ENCODE results near the gene NAALADL2.

NAALADL2 gene

DNA sequence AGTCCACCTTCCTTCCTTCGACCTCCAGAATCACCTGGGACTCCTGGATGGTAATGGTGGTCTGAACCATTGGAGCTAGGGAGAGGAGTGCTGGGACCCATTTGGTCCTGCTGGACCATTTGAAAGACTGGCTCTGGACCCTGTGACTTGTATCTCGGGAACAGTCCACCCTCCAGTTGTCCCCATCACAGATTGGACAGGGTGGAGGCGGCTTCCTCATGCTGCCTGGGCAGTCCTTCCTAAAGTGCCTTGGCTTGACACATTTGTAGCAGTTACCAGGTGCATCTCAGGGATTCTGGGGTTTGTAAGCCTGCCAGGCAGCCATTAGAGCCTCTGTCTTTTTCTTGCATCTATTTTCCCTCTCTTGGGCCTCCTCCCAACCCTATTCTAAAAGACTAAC, 758.1 kb downstream of the NAALADL2 start:
- DNase-seq = no peak

DNA sequence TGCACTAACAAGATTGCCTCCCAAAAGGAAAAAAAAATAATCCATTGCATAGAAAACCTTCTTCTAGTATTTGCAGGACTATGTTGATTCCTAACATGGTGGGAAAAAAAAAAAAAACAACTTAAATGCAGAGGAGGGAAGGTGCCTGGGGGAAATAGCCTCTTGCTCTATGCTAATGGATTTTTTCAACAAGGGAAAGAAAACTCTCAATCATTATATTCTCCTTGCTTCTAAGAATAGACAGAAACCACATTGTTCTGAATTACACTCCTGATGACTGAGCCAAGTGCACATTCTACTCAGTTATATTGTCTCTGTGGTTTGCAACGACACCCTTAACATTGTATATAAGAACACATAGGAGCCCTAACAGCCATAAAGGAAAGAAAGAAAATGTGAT, 760.2 kb downstream of the NAALADL2 start:
- no peak for DNase-seq

DNA sequence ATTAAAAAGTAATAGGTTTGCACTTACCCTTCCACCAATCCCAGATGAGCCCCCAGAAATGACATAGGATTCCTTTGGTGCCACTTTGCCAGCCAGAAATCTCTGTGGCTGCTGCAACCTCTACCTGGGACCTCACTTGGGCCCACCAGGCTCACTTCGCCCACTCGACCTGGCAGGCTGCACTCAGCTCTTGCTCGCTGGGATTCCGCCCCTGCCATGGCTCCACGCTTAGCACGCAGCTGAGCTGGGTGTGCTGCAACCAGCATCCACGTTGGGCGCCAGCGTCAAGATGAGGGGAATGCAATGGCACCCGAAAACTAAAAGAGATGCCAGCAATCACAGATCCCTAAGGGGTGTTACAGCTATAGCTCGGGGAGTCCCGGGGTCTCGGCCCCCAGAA, 761.0 kb downstream of the NAALADL2 start:
- no peak for DNase-seq

DNA sequence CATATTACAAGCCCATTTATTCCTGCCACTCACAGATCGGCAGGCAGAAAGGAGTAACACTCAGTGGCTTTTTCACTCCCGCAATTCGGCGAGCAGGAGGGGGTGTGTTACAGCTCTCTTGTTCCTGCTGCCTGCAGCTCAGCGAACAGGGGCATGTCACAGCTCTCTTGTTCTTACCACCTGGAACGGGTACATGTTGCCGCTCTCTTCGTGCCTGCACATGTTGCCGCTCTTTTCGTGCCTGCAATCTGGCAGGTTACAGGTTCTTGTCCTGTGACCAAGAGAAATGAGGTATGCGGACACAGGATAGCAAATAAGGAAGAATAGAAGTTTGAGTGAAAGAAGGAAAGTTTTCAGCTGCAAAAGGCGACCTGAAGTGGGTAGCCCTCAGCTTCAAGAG, 761.4 kb downstream of the NAALADL2 start:
- no peak for DNase-seq

DNA sequence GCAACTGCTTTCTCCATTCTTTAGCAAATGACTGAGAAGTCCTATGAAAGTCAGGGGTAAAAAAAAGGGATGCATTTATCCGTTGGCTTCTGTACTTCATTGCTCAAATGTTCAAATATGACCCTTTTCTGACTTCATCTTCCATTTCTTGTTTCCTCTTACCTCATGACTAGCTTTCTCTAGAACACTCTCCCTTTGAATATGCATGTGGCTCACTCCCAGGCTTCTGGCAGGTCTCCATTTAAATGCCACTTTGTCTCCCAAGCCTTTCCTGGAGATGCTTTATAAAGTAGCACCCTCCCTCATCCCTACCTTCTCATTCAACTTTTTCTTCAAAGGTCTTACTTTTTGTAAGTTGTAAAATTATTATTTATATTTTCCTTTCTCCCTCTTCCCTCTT, 781.8 kb downstream of the NAALADL2 start:
- no peak for DNase-seq

DNA sequence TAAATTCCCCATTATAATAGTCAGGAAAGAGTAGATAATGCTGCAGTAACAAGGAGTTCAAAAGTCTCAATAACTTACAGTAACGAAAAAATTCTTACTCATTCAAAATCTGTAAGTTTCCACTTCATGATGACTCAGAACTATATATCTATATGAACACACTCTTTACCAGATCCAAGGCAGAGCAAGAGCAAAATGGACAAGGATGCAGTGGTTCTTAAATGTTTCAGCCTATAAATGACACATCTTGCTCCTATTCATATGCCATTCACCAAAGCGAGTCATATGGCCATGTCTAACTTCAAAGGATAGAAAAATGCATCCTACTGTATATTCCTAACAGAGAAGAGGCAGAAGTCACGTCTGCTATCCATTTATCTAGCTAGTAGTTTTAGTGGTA, 787.7 kb downstream of the NAALADL2 start:
- no peak for DNase-seq

DNA sequence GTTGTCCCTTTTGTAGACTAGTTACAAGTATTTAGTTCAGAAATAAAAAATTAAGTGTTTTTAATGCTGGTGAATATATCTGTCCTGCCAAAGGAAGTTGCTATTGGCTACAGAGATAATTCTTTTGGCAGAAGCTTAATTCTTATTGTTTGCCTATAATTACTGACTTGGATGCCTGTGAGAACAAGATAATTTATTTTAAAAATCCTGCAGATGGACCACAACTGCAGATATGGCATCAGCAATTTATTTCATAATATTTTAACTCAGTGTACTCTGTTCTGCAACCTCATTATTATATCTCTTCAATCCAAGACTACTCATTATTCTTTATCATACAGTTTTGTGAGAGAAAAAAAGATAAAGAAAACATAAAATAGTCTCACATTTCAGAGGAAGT, 789.8 kb downstream of the NAALADL2 start:
- no peak for DNase-seq

DNA sequence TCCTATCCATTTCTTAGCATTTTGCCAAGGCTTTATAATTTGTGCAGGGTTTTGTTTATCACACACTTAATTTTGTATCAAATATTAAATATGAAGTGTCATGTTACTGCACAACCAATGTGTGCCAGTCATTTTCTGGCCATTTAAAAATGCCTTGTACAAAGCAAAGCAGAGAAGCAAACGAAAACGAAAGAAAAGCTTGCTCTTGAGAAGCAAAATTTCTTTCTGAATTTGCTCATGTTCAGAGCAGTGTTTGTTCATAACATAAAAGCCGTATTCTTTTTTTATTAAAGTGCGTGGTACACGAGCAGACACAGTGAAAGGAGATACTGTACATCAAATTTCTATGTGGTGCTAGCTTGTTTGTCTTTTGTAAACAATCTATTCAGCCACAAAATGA, 792.6 kb downstream of the NAALADL2 start:
- no peak for DNase-seq

DNA sequence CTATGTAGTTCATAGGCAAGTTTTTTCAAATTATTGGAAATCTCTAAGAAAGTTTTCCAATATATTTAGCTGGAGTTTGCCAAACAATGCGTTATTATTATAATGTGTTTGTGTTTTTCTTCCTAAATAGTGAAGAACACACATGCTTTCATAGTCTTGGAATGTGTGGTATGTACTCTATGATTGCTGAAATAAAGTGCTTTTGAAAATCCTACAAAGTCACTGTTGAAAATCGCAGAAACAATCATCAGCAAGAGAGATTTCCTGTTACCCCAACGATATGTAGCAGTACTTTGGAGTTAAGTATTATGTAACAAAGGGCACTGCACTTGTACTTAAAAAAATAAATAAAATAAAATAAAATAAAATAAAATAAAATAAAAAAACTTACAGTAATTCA, 796.2 kb downstream of the NAALADL2 start:
- DNase-seq = no peak

DNA sequence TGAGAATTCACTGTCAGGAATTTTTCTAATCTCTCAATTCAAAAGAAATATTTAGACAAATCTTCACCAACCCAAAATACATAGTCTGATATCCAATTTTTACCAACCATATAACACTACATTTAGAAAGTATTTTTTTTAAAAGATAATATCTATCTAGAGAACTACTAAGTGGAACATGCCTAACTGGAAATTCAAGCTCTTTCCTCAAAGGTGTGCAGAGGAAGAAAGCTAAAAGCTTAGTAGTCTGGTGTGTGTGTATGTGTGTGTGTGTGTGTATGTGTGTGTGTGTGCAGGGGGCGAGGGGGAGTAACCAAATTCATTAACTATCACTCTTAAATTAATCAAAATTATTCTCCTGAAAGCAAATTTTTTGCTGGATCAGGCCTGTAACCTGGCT, 797.3 kb downstream of the NAALADL2 start:
- no peak for DNase-seq

DNA sequence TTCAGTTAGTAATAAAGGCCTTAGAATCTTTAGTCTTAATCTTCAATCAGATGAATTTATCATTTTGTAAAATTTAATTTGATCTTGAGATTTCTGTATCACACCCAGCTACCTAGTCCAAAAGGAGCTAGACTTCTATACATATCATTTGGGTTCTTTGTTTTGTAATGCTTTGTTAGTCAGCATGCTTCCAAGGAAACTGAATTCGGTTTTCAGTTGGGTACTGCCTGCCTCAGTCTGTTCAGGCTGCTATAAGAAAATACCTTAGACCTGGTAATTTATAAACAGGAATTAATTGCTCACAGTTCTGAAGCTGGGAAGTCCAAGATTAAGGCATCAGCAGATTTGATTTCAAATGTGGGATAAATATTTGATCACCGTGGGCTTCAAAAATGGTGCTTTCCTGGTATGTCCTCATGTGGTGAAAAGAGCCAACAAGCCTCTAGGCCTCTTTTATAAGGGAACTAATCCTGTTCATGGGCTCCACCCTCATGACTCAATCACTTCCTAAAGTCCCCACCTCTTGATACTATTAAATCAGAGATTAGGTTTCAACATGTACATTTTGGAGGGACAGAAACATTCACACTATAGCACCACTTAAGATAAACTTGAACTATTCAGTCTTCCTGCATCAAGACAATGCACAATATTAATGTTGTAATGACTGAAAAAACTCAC, 800.7 kb downstream of the NAALADL2 start:
- DNase-seq = no peak

DNA sequence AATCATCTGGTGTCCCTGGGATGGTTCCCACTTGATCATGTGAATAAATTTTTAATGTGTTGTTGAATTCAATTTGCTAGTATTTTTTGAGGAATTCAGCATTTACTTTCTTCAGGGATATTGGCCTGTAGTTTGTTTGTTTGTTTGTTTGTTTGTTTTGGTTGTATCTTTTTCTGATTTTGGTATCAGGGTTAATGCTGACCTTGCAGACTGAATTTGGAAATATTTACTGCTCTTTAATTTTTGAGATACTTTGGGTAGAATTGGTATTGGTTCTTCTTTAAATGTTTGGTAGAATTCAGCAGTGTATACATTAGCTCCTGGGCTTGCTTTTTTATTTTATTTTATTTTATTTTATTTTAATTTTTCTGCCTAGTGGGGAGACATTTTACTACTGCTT, 803.7 kb downstream of the NAALADL2 start:
- DNase-seq = no peak

DNA sequence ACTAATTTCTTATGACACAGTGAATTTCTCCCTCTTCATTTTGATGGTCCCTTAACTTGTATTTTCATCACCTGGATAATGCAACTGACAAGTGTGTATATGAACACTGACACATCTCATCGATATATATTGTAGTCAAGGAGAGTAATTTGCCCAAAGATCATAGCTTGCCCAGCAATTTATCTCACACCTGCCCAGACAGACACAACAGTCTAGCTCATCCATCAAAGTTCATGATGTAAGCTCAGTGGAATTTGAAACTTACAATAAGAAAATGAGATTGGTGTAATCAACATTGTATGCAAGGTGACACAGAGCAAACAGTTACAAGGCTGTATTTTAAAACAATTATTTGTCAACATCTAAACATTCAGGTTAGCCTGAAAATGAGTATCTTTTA, 805.8 kb downstream of the NAALADL2 start:
- DNase-seq = no peak

DNA sequence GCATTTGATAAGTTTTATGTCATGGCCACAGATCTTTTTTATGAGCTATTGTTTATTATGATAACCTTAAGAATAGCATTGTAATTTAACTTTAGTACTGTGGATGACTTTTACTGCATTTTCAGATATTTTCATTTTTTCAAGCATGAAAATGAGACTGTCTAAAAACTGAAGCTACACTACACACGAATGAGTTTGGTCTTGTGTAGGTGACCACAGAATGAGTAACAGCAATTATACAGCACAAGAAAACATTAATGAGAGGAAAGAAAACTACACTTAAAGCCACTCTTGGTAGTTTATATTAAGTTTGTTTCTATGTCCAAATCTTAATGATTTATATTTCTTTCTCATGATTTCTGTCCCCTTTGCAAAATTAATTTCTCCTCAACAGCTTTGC, 809.2 kb downstream of the NAALADL2 start:
- no peak for DNase-seq

DNA sequence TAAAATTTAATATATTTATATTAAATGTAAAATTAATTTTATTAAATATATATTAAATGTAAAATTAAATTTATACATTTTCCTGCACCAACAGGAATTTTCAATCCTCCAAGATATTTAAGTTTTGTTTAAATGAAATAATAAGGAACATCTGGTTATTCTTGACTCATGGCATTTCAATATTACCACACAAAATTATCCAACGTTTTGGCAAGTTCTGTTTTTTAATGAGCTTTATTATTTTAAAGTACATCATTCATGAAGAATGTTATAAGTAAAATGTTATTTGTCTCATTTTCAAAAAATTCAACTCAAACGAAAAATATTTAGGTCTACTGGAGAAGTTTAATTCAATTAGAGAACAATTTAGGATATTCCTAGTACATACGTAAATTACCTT, 811.4 kb downstream of the NAALADL2 start:
- DNase-seq = no peak

DNA sequence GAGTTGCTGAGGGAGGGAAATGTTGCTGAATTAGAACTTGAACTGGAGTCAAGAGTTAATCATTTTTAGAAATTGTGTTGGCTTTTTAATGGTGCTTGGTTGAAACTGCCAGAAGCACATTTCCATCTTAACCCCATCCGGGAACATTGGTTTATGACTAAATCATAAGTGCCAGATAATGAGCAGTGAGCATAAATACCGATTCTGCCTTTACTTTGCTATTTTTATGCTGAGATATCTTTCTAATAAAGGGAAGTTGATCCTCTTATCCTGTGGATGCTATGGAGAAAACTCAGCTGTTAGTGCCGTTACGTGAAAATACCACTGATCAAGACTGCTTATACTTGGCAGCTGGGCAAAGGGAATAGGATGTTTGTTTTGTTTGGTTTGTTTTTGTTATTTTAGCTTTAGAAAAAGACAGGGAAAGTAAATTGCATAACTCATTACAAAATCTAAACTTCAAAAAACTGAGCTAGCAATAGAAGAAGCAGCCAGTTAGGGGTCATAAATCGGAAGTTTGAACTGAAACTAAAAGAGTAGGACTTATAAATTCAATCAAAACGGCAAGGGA, 813.1 kb downstream of the NAALADL2 start:
- DNase-seq = no peak

DNA sequence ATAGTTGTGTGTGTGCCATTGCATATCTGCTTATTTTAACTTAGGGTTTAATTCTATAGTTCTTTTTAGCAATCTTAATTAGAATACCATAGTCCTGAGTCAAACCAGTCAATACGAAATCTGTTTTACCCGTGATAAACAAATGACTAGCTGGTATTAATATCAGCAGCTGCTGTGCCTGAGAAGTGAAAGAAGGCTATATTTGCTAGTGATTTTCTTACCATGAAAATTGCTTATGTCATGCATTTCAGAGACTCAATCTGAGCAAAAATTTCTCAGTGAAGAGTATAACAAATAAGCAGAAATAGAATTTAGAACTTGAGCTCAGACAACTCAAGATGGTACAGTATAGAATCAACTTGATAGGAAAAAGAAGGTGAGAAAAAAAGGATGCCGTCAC, 820.4 kb downstream of the NAALADL2 start:
- no peak for DNase-seq

DNA sequence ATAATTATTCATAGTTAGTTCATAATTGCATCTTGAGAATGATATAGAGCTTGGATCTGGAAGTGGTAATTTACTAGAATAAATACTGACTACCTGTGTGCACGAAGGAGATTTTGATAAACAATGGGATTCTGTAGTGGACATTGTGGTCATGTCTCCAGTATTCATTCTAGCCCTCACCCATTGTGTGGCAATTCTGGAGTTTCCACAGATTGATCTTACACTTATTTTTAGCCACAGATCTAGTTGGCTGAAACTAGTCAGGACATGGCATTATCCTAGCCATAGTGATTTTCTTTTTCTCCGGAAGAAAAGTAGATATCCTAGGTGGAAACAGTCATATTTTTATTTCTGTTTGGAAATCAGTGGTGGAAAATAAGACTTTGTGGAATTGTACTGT, 833.1 kb downstream of the NAALADL2 start:
- DNase-seq = no peak

DNA sequence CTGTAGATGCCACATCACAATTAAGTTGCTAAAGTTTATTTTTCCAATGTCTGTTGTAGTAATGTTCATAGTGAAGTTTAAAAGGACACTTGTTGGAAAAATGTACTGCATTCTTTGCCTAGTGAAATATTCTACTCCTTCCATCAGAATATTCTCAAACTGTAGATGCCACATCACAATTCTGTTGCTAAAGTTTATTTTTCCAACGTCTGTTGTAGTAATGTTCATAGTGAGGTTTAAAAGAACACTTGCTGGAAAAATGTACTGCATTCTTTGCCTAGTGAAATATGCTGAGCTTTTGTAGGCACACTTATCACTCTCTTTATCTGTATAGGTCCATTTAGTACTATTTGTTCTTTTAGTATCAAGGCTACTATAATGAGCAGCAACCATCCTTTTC, 836.1 kb downstream of the NAALADL2 start:
- DNase-seq = no peak

DNA sequence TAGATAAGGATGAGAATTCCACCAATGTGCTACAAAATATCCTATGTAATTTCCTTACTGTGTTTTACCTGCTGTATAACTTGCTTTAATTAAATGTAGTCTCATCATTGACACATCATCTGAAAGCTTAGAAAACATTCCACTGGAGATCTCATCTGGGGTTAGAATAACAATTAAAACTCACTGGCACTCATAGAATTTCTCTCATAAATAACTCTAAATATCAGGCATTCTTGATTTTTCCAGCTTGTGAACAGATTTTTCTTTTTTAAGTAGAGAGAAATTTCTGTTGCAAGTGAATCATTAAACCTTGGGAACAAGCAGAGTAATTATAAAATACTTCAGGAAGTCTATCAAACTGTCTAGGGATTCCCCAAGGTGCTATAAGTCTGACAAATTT, 843.8 kb downstream of the NAALADL2 start:
- no peak for DNase-seq

DNA sequence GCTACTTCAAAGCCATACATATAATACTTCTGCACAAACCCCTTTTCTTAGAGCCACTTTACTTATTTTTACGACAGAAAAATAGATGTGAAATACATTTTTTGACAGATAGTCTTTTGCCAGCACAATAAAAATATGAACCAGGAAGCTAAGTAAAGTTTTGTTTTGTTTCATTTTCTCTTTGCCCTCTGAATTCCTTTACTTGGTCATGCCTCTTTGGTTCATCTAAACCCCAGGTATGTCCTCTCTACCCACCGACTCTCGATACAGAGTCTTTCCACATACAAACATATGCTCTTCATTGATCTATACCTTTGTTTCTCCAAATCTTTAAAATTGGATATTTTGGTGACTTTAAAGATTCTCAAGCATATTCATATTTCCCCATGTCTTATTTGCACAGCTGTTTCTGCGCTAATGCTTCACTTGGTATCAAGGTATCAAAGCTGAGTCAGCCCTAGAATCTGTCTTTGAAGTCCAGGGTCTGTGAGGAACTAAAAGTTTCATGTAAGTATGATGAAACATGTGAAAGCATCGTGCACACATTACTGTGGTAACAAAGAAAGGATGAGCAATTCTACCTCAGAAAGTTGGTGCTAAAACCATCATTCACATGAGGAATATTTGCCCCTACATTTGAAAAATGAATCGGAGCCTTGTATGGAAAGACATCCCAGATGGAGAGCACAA, 845.4 kb downstream of the NAALADL2 start:
- no peak for DNase-seq

DNA sequence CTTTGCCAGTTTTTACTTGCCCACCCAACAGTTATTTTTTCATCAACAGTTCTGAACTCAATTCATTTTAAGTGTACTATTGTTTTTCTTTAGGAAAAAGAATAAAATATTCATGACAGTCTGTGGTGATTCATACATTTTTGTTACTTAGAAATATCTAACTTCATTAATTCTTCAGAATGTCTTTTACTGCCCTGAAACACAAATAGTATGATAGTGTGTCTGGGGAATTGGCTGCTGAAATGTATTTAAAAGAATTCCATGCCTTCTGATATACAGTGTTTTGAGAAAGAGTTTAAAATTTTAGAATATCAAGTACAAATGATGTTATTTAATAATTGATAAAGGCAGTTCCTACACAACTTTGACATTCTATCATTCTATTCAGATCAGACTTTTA, 854.1 kb downstream of the NAALADL2 start:
- DNase-seq = no peak

DNA sequence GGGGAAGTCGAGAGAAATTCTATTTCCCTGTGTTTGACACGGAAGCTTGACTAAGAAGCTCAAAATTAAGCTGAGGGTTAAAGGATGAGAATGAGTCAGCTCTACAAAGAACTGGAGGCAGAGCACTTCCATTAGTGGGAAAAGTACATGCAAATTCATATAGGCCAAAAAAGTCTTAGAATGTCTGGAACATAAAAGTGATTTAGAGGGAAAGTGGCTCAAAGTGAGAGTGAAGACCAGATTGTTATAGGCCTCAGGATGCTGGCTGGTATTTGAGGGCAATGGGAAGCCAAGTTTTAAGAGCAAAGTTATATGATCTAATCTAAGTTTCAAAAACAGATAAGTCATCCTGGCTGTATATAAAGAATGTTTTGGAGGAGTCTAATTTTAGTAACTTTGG, 857.3 kb downstream of the NAALADL2 start:
- no peak for DNase-seq

DNA sequence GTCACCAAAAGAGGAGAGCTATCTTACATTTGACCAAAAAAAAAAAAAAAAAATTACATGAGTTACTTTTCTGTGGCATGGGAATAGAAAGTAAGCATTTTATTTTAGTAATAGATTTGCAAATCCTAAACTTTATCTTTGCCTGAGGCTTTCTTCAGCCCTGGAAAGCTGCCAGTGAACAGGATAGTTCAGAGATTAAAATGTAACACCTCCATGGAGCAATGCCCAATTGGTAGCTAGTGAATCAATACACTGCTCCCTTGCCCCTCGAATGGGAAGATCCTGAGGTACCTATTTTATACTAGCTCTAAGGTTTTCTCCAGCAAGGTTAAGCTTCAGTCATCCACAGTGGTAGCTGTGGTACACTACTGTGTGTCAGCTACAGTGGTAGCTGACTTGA, 867.1 kb downstream of the NAALADL2 start:
- DNase-seq = no peak

DNA sequence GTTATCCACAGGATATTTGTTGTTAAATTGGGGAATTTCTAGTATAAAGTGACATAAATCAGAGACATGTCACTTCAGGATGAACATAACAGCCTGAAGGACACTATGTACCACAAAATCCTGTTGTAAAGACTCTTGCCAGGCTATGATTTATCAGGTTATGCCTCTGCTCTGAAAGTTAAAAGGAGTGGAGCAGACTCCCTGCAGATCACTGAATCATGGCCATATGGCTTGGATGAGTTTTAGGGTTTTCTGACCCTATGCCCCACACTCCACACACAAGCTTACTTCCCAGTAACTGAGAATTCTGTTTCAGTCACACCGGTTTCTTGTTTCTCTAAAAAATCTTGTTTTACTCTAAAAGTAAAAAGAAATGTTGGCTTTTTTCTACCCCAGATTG, 869.4 kb downstream of the NAALADL2 start:
- DNase-seq = no peak

Measured in CD4-positive, alpha-beta T cell treated with Interleukin-17A for 4 hours (primary cell).